ENCODE results near the gene SETD7.

GRCh38 chr4:139553751-139554641 is 2.0 kb downstream of the SETD7 start:
- TF ChIP-seq EZH2 (IDR thresholded peaks at IDR 0.05; ENCODE audit: borderline replicate concordance, low read depth, low read length, severe bottlenecking), result no peak
- TF ChIP-seq, protein P1, sequence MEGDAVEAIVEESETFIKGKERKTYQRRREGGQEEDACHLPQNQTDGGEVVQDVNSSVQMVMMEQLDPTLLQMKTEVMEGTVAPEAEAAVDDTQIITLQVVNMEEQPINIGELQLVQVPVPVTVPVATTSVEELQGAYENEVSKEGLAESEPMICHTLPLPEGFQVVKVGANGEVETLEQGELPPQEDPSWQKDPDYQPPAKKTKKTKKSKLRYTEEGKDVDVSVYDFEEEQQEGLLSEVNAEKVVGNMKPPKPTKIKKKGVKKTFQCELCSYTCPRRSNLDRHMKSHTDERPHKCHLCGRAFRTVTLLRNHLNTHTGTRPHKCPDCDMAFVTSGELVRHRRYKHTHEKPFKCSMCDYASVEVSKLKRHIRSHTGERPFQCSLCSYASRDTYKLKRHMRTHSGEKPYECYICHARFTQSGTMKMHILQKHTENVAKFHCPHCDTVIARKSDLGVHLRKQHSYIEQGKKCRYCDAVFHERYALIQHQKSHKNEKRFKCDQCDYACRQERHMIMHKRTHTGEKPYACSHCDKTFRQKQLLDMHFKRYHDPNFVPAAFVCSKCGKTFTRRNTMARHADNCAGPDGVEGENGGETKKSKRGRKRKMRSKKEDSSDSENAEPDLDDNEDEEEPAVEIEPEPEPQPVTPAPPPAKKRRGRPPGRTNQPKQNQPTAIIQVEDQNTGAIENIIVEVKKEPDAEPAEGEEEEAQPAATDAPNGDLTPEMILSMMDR (IDR thresholded peaks at IDR 0.05; ENCODE audit: borderline replicate concordance, extremely low read depth, low read length, poor library complexity, severe bottlenecking), result no peak
